Neural cell (in vitro differentiated cells): Measurements from ENCODE around the gene B9D1. TPM values are rescaled to one million over a fixed set of nuclear protein-coding genes. Genes with fewer than 3 reads are reported as not detected.

Experiments
- H2AFZ ChIP-seq: fragments of 200-600, 300-800 bp; sonication (generic), shearing (Covaris generic); 2 replicates; pipeline ENCODE4 v1.6.0; 2014; ENCODE audit warnings: low read depth, mild to moderate bottlenecking, antibody characterized with exemption, low read length, moderate library complexity
- H3F3A ChIP-seq: fragments of 200-600 bp; shearing (Covaris generic); 2 replicates; pipeline ENCODE4 v1.6.1; 2016; ENCODE audit warnings: mild to moderate bottlenecking, moderate library complexity, mixed read lengths, antibody characterized with exemption, low read length; ENCODE audit not compliant: insufficient read depth, poor library complexity, severe bottlenecking
- H3K27ac ChIP-seq: fragments of 200-600, 300-800 bp; sonication (generic), shearing (Covaris generic); 2 replicates; pipeline ENCODE4 v1.5.1; 2014; ENCODE audit warnings: mild to moderate bottlenecking, low read length, moderate library complexity
- H3K27me3 ChIP-seq: fragments of 300-800, 200-600 bp; sonication (generic), shearing (Covaris generic); 2 replicates; pipeline ENCODE4 v1.6.0; 2014; ENCODE audit warnings: mild to moderate bottlenecking, low read depth, low read length, moderate library complexity; ENCODE audit not compliant: insufficient read depth
- H3K36me3 ChIP-seq: fragments of 300-800, 200-600 bp; sonication (generic), shearing (Covaris generic); 2 replicates; pipeline ENCODE4 v1.5.1; 2014; ENCODE audit warnings: mild to moderate bottlenecking, antibody characterized with exemption, low read length, moderate library complexity; ENCODE audit not compliant: insufficient read depth
- H3K4me2 ChIP-seq: fragments of 300-800, 200-600 bp; sonication (generic), shearing (Covaris generic); 2 replicates; pipeline ENCODE4 v1.6.0; 2014; ENCODE audit warnings: mild to moderate bottlenecking, low read length
- H3K4me3 ChIP-seq: fragments of 300-800, 200-600 bp; sonication (generic), shearing (Covaris generic); 2 replicates; pipeline ENCODE4 v1.5.1; 2014; ENCODE audit warnings: mild to moderate bottlenecking, low read length, moderate library complexity
- H3K79me2 ChIP-seq: fragments of 200-600 bp; shearing (Covaris generic); replicated peaks from 2 replicates; pipeline ENCODE4 v1.6.0; 2014; ENCODE audit warnings: mild to moderate bottlenecking, low read length, moderate library complexity; ENCODE audit not compliant: insufficient read depth
- H3K9ac ChIP-seq: fragments of 300-800, 200-600 bp; sonication (generic), shearing (Covaris generic); 2 replicates; pipeline ENCODE4 v1.6.1; 2016; ENCODE audit warnings: mild to moderate bottlenecking, low read length, mixed read lengths
- H3K9me2 ChIP-seq: fragments of 200-600 bp; shearing (Covaris generic); 2 replicates; pipeline ENCODE4 v1.6.1; 2016; ENCODE audit warnings: mild to moderate bottlenecking, low read length, mixed read lengths; ENCODE audit not compliant: insufficient read depth
- H3K9me3 ChIP-seq: fragments of 200-600, 300-800 bp; sonication (generic), shearing (Covaris generic); 2 replicates; pipeline ENCODE4 v1.6.1; 2016; ENCODE audit warnings: mild to moderate bottlenecking, mixed run types, low read length, moderate library complexity, mixed read lengths
- H4K20me1 ChIP-seq: fragments of 200-600 bp; shearing (Covaris generic); 2 replicates; pipeline ENCODE4 v1.6.1; 2016; ENCODE audit warnings: mild to moderate bottlenecking, mixed run types; ENCODE audit not compliant: insufficient read depth
- EP300 ChIP-seq: fragments of 450-650 bp; conservative IDR thresholded peaks from 2 replicates; pipeline ENCODE4 v1.6.1; 2014; ENCODE audit warnings: antibody characterized with exemption, mild to moderate bottlenecking, moderate library complexity; ENCODE audit not compliant: poor library complexity, severe bottlenecking
- EZH2 ChIP-seq: fragments of 200-600, 300-800 bp; shearing (Covaris generic), sonication (generic); IDR thresholded peaks from 2 replicates; pipeline ENCODE4 v1.6.1; 2014; ENCODE audit warnings: antibody characterized with exemption, low read length, borderline replicate concordance, mild to moderate bottlenecking; ENCODE audit not compliant: insufficient read depth, poor library complexity, severe bottlenecking
- MXI1 ChIP-seq: fragments of 450-650 bp; conservative IDR thresholded peaks from 2 replicates; pipeline ENCODE4 v1.6.1; 2014; ENCODE audit warnings: antibody characterized with exemption, mild to moderate bottlenecking; ENCODE audit not compliant: poor library complexity, severe bottlenecking
- POLR2AphosphoS5 ChIP-seq: IDR thresholded peaks from 2 replicates; pipeline ENCODE4 v1.6.1; 2012
- RAD21 ChIP-seq: fragments of 450-650 bp; conservative IDR thresholded peaks from 2 replicates; pipeline ENCODE4 v1.6.1; 2014; ENCODE audit warnings: antibody characterized with exemption, mild to moderate bottlenecking, moderate library complexity
- SMC3 ChIP-seq: fragments of 450-650 bp; conservative IDR thresholded peaks from 2 replicates; pipeline ENCODE4 v1.6.1; 2014; ENCODE audit warnings: antibody characterized with exemption, mild to moderate bottlenecking, moderate library complexity; ENCODE audit not compliant: poor library complexity
- TAF1 ChIP-seq: IDR thresholded peaks from 2 replicates; pipeline ENCODE4 v1.6.1; 2012; ENCODE audit warnings: low read depth
- polyA plus RNA-seq: library from polyadenylated mRNA; depleted of rRNA; stranded (reverse); fragments of >200 nt; gene quantifications from 2 replicates; pipeline ENCODE4 v1.2.3, GENCODE V29; 2014
- TF ChIP-seq, protein P1 (sequence below): fragments of 450-650 bp; IDR thresholded peaks from 2 replicates; pipeline ENCODE4 v1.5.1; 2014; ENCODE audit warnings: antibody characterized with exemption, mild to moderate bottlenecking, moderate library complexity; ENCODE audit not compliant: poor library complexity, severe bottlenecking
- TF ChIP-seq, protein P2 (sequence below): IDR thresholded peaks from 2 replicates; pipeline ENCODE4 v1.6.1; 2012; ENCODE audit warnings: borderline replicate concordance

Gene B9D1
- polyA plus RNA-seq, 1 donor from 2014 or later = 32.0 TPM

DNA sequence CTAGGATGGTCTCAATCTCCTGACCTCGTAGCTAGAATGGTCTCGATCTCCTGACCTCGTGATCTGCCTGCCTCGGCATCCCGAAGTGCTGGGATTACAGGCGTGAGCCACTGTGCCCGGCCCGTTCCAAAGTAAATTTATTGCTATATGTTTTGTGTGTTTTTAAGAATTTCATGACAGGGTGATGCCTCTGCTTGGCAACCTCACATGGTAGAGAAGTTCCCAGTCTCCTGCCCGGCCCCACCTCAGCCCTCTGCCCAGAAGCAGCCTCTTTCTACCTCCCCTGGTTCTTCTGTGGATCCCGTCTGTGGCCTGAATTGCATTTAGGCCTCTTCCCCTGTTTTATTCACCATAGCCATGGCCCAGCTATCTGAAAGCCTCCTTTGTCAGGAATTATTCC is 55.0 kb downstream of the B9D1 start:
- Histone ChIP-seq H3F3A (no peaks in the 10 kb centered on the region), H3K9ac (no peak overlapping the region), H3K9me3 (no peaks in the 10 kb centered on the region), H3K79me2 (no peaks in the 10 kb centered on the region), H3K27ac (no peak overlapping the region), H3K27me3 (no peaks in the 10 kb centered on the region), H3K4me3 (no peak overlapping the region), H3K36me3 (no peaks in the 10 kb centered on the region), H3K9me2 (no peaks in the 10 kb centered on the region), H3K4me2 (no peak overlapping the region), H2AFZ (no peak overlapping the region), H4K20me1 (no peaks in the 10 kb centered on the region)
- TF ChIP-seq SMC3 (no peak), TAF1 (no peak), POLR2AphosphoS5 (no peak), MXI1 (no peak), RAD21 (no peak), EZH2 (no peak), EP300 (no peak)
- TF ChIP-seq, protein P1, sequence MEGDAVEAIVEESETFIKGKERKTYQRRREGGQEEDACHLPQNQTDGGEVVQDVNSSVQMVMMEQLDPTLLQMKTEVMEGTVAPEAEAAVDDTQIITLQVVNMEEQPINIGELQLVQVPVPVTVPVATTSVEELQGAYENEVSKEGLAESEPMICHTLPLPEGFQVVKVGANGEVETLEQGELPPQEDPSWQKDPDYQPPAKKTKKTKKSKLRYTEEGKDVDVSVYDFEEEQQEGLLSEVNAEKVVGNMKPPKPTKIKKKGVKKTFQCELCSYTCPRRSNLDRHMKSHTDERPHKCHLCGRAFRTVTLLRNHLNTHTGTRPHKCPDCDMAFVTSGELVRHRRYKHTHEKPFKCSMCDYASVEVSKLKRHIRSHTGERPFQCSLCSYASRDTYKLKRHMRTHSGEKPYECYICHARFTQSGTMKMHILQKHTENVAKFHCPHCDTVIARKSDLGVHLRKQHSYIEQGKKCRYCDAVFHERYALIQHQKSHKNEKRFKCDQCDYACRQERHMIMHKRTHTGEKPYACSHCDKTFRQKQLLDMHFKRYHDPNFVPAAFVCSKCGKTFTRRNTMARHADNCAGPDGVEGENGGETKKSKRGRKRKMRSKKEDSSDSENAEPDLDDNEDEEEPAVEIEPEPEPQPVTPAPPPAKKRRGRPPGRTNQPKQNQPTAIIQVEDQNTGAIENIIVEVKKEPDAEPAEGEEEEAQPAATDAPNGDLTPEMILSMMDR = no peak
- TF ChIP-seq, protein P2, sequence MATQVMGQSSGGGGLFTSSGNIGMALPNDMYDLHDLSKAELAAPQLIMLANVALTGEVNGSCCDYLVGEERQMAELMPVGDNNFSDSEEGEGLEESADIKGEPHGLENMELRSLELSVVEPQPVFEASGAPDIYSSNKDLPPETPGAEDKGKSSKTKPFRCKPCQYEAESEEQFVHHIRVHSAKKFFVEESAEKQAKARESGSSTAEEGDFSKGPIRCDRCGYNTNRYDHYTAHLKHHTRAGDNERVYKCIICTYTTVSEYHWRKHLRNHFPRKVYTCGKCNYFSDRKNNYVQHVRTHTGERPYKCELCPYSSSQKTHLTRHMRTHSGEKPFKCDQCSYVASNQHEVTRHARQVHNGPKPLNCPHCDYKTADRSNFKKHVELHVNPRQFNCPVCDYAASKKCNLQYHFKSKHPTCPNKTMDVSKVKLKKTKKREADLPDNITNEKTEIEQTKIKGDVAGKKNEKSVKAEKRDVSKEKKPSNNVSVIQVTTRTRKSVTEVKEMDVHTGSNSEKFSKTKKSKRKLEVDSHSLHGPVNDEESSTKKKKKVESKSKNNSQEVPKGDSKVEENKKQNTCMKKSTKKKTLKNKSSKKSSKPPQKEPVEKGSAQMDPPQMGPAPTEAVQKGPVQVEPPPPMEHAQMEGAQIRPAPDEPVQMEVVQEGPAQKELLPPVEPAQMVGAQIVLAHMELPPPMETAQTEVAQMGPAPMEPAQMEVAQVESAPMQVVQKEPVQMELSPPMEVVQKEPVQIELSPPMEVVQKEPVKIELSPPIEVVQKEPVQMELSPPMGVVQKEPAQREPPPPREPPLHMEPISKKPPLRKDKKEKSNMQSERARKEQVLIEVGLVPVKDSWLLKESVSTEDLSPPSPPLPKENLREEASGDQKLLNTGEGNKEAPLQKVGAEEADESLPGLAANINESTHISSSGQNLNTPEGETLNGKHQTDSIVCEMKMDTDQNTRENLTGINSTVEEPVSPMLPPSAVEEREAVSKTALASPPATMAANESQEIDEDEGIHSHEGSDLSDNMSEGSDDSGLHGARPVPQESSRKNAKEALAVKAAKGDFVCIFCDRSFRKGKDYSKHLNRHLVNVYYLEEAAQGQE = no peak

DNA sequence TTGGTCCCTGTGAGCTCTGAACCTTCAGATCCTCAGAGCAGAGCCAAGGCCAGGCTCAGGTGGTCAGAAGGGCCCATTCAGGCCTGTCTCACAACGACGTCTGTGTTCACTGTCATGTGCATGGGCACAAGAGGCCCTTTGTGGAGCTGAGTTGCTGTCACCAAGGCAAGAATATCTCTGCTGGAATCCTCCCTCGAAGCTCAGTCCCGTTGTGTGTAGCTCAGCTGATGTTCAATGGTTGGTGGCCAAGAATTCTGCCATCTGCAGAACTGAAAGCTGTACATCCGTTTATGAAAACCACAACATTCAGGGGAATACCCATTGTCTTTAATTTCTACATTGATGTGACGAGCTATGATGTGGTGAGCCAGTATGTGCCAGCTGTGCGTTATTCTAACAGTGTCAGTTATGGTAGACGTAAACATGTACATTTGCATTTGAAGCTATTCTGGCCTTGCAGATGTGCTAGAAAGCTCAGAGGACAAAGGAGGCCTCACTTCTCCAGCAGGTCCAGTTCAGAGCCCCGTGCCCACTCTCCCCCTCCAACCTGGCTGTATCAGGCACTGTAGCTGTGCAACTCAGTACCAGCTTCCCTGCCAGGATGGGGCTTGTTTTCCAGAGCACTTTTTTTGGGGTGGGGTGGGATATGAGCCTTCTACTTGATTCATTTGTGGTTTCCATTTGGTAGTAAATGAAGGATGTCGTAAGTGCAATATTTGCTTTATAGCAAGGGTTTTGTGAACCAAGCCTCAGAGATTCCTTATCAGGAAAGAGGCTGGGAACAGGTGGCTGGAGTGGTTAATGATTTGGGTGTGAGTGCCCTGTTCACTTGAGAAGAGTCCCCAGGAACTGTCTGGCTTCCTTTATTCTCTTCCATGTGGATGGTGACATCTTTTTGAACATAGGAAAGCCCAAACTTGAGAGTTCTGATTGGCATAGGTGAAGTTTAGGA is 56.1 kb downstream of the B9D1 start:
- no peak overlapping the region for H3K4me2 ChIP-seq
- no peaks in the 10 kb centered on the region for H3F3A ChIP-seq
- no peaks in the 10 kb centered on the region for H3K27me3 ChIP-seq
- H3K9ac ChIP-seq = no peak overlapping the region
- H3K79me2 ChIP-seq = no peaks in the 10 kb centered on the region
- no peaks in the 10 kb centered on the region for H3K9me3 ChIP-seq
- no peak overlapping the region for H2AFZ ChIP-seq
- H4K20me1 ChIP-seq = no peaks in the 10 kb centered on the region
- no peaks in the 10 kb centered on the region for H3K9me2 ChIP-seq
- H3K4me3 ChIP-seq = no peak overlapping the region
- H3K36me3 ChIP-seq = no peaks in the 10 kb centered on the region
- TF ChIP-seq EP300 (no peak), POLR2AphosphoS5 (no peak), SMC3 (no peak), EZH2 (no peak), TAF1 (no peak), RAD21 (no peak), MXI1 (no peak)
- TF ChIP-seq, protein P2 = no peak
- TF ChIP-seq, protein P1 = no peak
- H3K27ac ChIP-seq = no peak overlapping the region
